ENCODE results near the gene PCDHA13. TPM values are rescaled to one million over a fixed set of nuclear protein-coding genes. Genes with fewer than 3 reads are reported as not detected.
"Not testable (repeated sequence)": the region's sequence is repeated elsewhere in the genome, so short reads cannot be mapped to it uniquely, and the experiment has no call there.

The PCDHA13 gene, protein sequence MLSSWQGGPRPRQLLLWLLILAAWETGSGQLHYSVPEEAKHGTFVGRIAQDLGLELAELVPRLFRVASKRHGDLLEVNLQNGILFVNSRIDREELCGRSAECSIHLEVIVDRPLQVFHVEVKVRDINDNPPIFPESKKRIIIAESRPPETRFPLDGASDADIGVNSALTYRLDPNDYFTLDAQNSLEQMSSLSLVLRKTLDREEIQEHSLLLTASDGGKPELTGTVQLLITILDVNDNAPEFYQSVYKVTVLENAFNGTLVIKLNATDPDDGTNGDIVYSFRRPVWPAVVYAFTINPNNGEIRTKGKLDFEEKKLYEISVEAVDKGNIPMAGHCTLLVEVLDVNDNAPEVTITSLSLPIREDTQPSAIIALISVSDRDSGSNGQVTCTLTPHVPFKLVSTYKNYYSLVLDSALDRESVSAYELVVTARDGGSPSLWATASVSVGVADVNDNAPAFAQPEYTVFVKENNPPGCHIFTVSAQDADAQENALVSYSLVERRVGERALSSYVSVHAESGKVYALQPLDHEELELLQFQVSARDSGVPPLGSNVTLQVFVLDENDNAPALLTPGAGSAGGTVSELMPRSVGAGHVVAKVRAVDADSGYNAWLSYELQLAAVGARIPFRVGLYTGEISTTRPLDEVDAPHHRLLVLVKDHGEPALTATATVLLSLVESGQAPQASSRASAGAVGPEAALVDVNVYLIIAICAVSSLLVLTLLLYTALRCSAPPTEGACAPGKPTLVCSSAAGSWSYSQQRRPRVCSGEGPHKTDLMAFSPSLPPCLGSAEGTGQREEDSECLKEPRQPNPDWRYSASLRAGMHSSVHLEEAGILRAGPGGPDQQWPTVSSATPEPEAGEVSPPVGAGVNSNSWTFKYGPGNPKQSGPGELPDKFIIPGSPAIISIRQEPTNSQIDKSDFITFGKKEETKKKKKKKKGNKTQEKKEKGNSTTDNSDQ
- total RNA-seq = 0.05 TPM in 1 of 2 replicates, not detected in the other
- not detected for polyA plus RNA-seq (2012)

DNA sequence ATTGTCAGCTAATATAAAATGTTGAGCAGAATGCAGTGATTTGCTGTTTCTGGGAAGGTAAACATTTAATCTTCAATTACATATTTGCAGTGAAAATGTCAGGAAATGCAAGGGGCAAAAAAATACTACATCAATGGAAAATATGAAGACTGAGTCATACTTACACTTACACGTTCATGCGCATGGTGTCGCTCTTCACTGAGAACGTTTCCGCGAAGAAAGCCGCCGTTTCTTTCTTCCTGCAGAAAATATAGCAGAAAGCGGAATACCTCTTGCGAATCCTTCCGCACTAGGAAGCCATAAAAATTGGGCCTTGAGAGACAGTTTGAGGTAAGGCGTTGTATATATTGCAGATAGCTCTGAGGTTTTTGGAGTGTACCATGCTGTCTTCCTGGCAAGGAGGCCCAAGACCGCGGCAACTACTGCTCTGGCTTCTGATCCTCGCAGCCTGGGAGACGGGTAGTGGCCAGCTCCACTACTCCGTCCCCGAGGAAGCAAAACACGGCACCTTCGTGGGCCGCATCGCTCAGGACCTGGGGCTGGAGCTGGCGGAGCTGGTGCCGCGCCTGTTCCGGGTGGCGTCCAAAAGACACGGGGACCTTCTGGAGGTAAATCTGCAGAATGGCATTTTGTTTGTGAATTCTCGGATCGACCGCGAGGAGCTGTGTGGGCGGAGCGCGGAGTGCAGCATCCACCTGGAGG, at the start of gene PCDHA13:
TSS of gene PCDHA13 (plus strand) at position 236 of the 702 bp plus-strand sequence. CDS start at position 381, 145 bp downstream.
- no peak for DNase-seq (ENCODE audit: low read depth)

DNA sequence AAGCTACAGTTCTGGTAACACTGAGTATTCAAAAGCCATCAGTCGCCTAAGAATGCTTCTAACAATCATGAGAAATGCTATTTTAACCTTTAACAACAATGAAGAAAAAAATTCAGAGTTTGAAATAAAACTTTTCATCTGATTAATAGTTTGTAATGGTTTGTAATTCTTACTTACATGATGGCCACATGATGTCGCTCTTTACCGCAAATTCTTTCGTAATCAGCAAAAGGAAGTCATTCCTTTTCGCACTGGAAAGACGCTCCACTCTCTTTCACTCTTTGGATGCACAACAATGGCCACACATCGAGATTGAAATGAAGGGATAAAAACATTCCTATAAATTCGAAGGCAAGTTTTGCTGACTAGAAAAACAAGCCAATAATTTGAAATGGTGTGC, 47.9 kb upstream of the PCDHA13 start, which contains the start of gene PCDHA7:
TSS of gene PCDHA7 (plus strand) at position 277 of the 400 bp plus-strand sequence. CDS start at position 392, 115 bp downstream.
- DNase-seq (ENCODE audit: low read depth) = peak; percentile 20

DNA sequence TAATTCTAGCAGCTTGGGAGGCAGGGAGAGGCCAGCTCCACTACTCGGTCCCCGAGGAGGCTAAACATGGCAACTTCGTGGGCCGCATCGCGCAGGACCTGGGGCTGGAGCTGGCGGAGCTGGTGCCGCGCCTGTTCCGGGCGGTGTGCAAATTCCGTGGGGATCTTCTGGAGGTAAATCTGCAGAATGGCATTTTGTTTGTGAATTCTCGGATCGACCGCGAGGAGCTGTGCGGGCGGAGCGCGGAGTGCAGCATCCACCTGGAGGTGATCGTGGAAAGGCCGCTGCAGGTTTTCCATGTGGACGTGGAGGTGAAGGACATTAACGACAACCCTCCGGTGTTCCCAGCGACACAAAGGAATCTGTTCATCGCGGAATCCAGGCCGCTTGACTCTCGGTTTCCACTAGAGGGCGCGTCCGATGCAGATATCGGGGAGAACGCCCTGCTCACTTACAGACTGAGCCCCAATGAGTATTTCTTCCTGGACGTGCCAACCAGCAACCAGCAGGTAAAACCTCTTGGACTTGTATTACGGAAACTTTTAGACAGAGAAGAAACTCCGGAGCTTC, 47.4 kb upstream of the PCDHA13 start:
- DNase-seq (ENCODE audit: low read depth) = not testable (repeated sequence)

DNA sequence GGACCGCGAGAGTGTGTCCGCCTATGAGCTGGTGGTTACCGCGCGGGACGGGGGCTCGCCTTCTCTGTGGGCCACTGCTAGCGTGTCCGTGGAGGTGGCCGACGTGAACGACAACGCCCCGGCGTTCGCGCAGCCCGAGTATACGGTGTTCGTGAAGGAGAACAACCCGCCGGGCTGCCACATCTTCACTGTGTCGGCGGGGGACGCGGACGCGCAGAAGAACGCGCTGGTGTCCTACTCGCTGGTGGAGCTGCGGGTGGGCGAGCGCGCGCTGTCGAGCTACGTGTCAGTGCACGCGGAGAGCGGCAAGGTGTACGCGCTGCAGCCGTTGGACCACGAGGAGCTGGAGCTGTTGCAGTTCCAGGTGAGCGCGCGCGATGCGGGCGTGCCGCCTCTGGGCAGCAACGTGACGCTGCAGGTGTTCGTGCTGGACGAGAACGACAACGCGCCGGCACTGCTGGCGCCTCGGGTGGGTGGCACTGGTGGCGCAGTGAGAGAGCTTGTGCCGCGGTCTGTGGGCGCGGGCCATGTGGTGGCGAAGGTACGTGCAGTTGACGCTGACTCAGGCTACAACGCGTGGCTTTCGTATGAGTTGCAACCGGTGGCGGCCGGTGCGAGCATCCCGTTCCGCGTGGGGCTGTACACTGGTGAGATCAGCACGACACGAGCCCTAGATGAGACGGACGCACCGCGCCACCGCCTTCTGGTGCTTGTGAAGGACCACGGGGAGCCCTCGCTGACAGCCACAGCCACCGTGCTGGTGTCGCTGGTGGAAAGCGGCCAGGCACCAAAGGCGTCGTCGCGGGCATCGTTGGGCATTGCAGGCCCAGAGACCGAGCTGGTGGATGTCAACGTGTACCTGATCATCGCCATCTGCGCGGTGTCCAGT, 46.1 kb upstream of the PCDHA13 start:
- no peak for DNase-seq (ENCODE audit: low read depth)

DNA sequence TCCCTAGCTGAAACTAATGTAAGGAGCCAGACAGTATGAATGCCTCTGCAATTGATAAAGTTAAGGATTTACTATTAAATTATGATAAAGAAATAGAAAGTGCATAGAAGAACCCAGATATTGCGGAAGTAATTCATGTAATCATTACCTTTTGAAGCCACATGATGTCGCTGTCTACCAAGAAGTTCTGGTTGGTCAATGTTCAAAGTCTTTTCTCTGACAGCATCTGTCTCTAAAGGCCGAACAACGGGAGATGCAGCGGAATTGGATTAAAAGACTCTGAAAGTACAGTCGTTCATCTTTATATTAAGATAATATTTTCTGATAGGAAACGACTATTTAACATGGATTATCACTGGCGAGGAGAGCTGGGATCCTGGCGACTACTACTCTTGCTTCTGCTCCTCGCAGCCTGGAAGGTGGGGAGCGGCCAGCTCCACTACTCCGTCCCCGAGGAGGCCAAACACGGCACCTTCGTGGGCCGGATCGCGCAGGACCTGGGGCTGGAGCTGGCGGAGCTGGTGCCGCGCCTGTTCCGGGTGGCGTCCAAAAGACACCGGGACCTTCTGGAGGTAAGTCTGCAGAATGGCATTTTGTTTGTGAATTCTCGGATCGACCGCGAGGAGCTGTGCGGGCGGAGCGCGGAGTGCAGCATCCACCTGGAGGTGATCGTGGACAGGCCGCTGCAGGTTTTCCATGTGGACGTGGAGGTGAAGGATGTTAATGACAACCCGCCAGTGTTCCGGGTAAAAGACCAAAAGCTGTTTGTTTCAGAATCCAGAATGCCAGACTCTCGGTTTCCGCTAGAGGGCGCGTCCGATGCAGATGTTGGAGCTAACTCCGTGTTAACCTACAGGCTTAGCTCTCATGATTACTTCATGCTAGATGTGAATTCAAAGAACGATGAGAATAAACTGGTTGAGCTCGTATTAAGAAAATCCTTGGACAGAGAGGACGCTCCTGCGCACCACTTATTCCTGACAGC, 40.7 kb upstream of the PCDHA13 start, which contains the start of gene PCDHA8:
TSS of gene PCDHA8 (plus strand) at position 210 of the 985 bp plus-strand sequence. CDS start at position 345, 135 bp downstream.
- no peak for DNase-seq (ENCODE audit: low read depth)

DNA sequence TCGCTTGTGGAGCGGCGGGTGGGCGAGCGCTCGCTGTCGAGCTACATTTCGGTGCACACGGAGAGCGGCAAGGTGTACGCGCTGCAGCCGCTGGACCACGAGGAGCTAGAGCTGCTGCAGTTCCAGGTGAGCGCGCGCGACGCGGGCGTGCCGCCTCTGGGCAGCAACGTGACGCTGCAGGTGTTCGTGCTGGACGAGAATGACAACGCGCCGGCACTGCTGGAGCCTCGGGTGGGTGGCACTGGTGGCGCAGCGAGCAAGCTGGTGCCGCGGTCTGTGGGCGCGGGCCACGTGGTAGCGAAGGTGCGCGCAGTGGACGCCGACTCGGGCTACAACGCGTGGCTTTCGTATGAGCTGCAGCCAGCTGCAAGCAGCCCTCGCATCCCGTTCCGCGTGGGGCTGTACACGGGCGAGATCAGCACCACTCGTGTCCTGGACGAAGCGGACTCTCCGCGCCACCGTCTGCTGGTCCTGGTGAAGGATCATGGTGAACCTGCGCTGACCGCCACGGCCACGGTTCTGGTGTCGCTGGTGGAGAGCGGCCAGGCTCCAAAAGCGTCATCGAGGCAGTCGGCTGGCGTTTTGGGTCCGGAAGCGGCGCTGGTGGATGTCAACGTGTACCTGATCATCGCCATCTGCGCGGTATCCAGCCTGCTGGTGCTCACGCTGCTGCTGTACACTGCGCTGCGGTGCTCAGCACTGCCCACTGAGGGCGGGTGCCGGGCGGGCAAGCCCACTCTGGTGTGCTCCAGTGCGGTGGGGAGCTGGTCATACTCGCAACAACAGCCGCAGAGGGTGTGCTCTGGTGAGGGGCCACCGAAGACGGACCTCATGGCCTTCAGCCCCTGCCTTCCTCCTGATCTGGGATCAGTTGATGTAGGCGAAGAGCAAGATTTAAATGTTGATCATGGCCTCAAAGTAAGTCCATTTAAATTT, 38.9 kb upstream of the PCDHA13 start:
- DNase-seq (ENCODE audit: low read depth) = no peak

DNA sequence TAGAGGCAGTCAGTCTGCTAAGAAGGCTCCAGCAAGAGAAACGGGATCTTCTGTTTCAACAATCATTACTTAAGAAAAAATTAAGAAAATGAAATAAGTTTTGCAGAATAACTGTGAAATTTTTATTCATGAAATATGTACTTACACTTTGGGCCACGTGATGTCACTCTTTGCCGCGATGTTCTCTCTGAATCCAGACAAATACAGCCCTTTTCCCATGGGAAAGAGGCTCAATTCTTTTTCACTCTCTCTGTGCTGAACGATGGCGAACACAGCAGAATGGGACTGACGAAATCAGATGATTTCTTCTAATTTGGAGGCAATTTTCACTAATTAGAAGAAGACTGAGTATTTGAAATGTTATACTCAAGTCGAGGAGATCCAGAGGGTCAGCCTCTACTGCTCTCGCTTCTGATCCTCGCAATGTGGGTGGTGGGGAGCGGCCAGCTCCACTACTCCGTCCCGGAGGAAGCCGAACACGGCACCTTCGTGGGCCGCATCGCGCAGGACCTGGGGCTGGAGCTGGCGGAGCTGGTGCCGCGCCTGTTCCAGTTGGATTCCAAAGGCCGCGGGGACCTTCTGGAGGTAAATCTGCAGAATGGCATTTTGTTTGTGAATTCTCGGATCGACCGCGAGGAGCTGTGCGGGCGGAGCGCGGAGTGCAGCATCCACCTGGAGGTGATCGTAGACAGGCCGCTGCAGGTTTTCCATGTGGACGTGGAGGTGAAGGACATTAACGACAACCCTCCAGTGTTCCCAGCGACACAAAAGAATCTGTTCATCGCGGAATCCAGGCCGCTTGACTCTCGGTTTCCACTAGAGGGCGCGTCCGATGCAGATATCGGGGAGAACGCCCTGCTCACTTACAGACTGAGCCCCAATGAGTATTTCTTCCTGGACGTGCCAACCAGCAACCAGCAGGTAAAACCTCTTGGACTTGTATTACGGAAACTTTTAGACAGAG, 33.5 kb upstream of the PCDHA13 start, which contains the start of gene PCDHA9:
TSS of gene PCDHA9 (plus strand) at position 244 of the 964 bp plus-strand sequence. CDS start at position 358, 114 bp downstream.
- DNase-seq (ENCODE audit: low read depth) = peak; percentile 14

DNA sequence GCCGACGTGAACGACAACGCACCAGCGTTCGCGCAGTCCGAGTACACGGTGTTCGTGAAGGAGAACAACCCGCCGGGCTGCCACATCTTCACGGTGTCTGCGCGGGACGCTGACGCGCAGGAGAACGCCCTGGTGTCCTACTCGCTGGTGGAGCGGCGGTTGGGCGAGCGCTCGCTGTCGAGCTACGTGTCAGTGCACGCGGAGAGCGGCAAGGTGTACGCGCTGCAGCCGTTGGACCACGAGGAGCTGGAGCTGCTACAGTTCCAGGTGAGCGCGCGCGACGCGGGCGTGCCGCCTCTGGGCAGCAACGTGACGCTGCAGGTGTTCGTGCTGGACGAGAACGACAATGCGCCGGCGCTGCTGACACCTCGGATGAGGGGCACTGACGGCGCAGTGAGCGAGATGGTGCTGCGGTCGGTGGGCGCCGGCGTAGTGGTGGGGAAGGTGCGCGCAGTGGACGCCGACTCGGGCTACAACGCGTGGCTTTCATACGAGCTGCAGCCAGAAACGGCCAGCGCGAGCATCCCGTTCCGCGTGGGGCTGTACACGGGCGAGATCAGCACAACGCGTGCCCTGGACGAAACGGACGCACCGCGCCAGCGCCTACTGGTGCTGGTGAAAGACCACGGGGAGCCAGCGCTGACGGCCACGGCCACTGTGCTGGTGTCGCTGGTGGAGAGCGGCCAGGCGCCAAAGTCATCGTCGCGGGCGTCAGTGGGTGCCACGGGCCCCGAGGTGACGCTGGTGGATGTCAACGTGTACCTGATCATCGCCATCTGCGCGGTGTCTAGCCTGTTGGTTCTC, 31.9 kb upstream of the PCDHA13 start:
- DNase-seq (ENCODE audit: low read depth) = not testable (repeated sequence)

DNA sequence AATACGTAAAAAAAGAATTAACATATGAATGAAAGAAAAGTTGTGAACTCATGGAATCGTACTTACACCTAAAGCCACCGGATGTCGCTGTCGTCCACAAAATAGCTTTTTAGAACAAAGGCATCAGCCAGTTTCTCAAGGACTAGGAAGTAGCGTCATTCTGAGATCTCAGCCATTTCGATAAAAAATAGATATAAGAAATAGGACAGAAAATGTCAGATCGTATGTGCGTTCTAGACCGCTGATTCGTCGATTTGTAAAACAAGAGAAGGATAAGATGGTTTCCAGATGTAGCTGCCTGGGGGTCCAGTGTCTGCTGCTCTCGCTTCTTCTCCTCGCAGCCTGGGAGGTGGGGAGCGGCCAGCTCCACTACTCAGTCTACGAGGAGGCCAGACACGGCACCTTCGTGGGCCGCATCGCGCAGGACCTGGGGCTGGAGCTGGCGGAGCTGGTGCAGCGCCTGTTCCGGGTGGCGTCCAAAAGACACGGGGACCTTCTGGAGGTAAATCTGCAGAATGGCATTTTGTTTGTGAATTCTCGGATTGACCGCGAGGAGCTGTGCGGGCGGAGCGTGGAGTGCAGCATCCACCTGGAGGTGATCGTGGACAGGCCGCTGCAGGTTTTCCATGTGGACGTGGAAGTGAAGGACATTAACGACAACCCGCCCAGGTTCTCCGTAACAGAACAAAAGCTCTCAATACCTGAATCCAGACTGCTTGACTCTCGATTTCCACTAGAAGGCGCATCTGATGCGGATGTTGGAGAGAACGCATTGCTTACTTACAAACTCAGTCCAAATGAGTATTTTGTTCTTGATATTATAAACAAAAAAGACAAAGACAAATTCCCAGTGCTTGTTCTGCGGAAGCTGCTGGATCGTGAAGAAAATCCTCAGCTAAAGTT, 25.9 kb upstream of the PCDHA13 start, which contains the start of gene PCDHA10:
TSS of gene PCDHA10 (plus strand) at position 126 of the 903 bp plus-strand sequence. CDS start at position 278, 152 bp downstream.
- DNase-seq (ENCODE audit: low read depth) = peak; percentile 2

DNA sequence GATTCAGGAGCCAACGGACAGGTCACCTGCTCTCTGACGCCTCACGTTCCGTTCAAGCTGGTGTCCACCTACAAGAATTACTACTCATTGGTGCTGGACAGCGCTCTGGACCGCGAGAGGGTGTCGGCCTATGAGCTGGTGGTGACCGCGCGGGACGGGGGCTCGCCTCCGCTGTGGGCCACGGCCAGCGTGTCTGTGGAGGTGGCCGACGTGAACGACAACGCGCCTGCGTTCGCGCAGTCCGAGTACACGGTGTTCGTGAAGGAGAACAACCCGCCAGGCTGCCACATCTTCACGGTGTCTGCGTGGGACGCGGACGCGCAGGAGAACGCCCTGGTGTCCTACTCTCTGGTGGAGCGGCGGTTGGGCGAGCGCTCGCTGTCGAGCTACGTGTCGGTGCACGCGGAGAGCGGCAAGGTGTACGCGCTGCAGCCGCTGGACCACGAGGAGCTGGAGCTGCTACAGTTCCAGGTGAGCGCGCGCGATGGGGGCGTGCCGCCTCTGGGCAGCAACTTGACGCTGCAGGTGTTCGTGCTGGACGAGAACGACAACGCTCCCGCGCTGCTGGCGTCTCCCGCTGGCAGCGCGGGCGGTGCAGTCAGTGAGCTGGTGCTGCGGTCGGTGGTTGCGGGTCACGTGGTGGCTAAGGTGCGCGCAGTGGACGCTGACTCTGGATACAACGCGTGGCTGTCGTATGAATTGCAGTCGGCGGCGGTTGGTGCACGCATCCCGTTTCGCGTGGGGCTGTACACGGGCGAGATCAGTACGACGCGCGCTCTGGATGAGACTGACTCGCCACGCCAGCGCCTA, 24.5 kb upstream of the PCDHA13 start:
- DNase-seq (ENCODE audit: low read depth) = no peak

DNA sequence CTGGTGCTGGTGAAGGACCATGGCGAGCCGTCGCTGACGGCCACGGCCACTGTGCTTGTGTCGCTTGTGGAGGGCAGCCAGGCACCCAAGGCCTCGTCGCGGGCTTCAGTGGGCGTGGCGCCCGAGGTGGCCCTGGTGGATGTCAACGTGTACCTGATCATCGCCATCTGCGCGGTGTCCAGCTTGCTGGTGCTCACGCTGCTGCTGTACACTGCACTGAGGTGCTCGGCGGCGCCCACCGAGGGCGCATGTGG, 24.0 kb upstream of the PCDHA13 start:
- DNase-seq (ENCODE audit: low read depth) = no peak

DNA sequence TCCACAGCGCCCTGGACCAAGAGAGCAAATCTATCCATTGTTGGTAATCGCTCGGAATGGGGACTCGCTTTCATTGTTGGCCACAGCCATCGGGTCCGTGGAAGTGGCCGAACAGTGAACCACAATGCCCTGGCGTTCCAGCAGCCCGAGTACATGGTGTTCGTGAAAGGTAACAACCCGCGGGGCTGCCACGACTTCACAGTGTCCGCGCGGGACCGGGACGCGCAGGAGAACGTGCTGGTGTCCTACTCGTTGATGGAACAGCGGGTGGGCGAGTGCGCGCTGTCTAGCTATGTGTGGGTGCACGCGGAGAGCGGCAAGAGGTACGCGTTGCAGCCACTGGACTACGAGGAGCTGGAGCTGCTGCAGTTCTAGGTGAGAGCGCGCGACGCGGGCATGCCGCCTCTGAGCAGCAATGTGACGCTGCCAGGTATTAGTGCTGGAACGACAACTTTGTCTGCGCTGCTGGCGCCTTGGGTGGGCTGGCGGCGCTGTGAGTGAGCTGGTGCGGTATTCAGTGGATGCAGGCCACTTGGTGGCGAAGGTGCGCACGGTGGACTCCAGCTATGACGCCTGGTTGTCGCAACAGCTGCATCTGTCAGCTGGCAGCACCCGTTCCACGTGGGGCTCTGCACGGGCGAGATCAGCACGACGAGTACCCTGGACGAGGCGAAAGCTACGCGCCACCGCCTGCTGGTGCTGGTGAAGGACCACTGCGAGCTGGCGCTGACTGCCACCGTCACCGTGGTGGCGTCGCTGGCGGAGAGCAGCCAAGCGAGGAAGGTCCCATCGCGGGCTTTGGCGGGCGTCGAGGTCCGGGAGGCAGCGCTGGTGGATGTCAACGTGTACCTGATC, 19.3 kb upstream of the PCDHA13 start:
- DNase-seq (ENCODE audit: low read depth) = no peak
